Measurements from ENCODE around the gene KIF9.
A peak's percentile ranks its signal among the peaks of the same experiment; 100 is the strongest.
"Not testable (repeated sequence)": the region's sequence is repeated elsewhere in the genome, so short reads cannot be mapped to it uniquely, and the experiment has no call there.

Gene KIF9

GRCh38 chr3:47296562-47297302 lies 14.1 kb upstream of the KIF9 start:
- no peak for TF ChIP-seq Cebpa-rat (IDR thresholded peaks at IDR 0.05)
- peak overlapping the region in 4 of 11 experiments; percentile 22 to 47 (median 38); a peak in 5 of 22 replicates for H3K9ac ChIP-seq
- H3K27me3 ChIP-seq, result no peaks in the 10 kb centered on the region
- H3K4me1 ChIP-seq, result peaks cover 18 to 74% (median 25%) of the 10 kb centered on the region in 10 experiments
- H3K27ac ChIP-seq, result peak overlapping the region in 6 of 11 experiments; percentile 17 to 55 (median 25); a peak in 8 of 22 replicates
- H3K36me3 ChIP-seq, result peaks cover 8 to 66% (median 42%) of the 10 kb centered on the region in 11 experiments
- peak overlapping the region in 5 of 10 experiments; percentile 1 to 41 (median 20); a peak in 6 of 20 replicates for H3K4me3 ChIP-seq
- peak overlapping the region; percentile 54 to 99 (median 79) for H3K4me2 ChIP-seq
- no peaks in the 10 kb centered on the region for H3K9me3 ChIP-seq (replicated peaks in 1 of 11)
- H4K20me1 ChIP-seq, result peaks cover 36 to 87% (median 69%) of the 10 kb centered on the region in 11 experiments; a peak in 20 of 22 replicates

GRCh38 chr3:47295976-47296375 lies 13.4 kb upstream of the KIF9 start:
- no peak overlapping the region for H3K27ac ChIP-seq
- H3K4me3 ChIP-seq, result no peak overlapping the region
- peak overlapping the region in 9 of 11 experiments; percentile 58 to 99 (median 82); a peak in 17 of 22 replicates for H3K4me2 ChIP-seq
- H3K4me1 ChIP-seq, result peaks cover 25 to 70% (median 31%) of the 10 kb centered on the region in 10 experiments
- no peaks in the 10 kb centered on the region for H3K27me3 ChIP-seq
- H3K9ac ChIP-seq, result no peak overlapping the region
- peaks cover 36 to 89% (median 71%) of the 10 kb centered on the region in 11 experiments; a peak in 20 of 22 replicates for H4K20me1 ChIP-seq
- peaks cover 13 to 68% (median 44%) of the 10 kb centered on the region in 11 experiments for H3K36me3 ChIP-seq
- TF ChIP-seq Cebpa-rat (IDR thresholded peaks at IDR 0.05), result no peak
- H3K9me3 ChIP-seq (replicated peaks in 1 of 11), result no peaks in the 10 kb centered on the region

- Histone ChIP-seq H3K27me3 (no peaks in the 10 kb centered on the region), H3K4me2 (peak overlapping the region in 3 of 11 experiments; percentile 86 to 99 (median 87); a peak in 5 of 22 replicates), H3K4me3 (no peak overlapping the region), H3K27ac (no peak overlapping the region), H4K20me1 (peaks cover 36 to 96% (median 77%) of the 10 kb centered on the region in 11 experiments; a peak in 20 of 22 replicates), H3K9me3 (replicated peaks in 1 of 11) (no peaks in the 10 kb centered on the region), H3K9ac (no peak overlapping the region), H3K4me1 (peaks cover 27 to 76% (median 37%) of the 10 kb centered on the region in 10 experiments), H3K36me3 (peaks cover 20 to 72% (median 50%) of the 10 kb centered on the region in 11 experiments)
- no peak for TF ChIP-seq Cebpa-rat (IDR thresholded peaks at IDR 0.05)
Observed at GRCh38 chr3:47295322-47295721, 12.7 kb upstream of the KIF9 start.

- no peak overlapping the region for H3K4me3 ChIP-seq
- H3K4me1 ChIP-seq, result peaks cover 27 to 78% (median 45%) of the 10 kb centered on the region in 10 experiments
- 0 out of 22 replicates have a peak overlapping the region, but pooled peaks of 1 of the 11 experiments have one; percentile 11 for H3K9ac ChIP-seq
- H3K4me2 ChIP-seq, result peak overlapping the region in 2 of 11 experiments; percentile 87 to 99; a peak in 2 of 22 replicates
- H3K27me3 ChIP-seq, result no peaks in the 10 kb centered on the region
- no peaks in the 10 kb centered on the region for H3K9me3 ChIP-seq (replicated peaks in 1 of 11)
- H4K20me1 ChIP-seq, result peaks cover 46 to 99% (median 80%) of the 10 kb centered on the region in 11 experiments; a peak in 20 of 22 replicates
- no peak overlapping the region for H3K27ac ChIP-seq
- TF ChIP-seq Cebpa-rat (IDR thresholded peaks at IDR 0.05), result no peak
- H3K36me3 ChIP-seq, result peaks cover 28 to 81% (median 58%) of the 10 kb centered on the region in 11 experiments
Observed at GRCh38 chr3:47294392-47294791, 11.8 kb upstream of the KIF9 start.

GRCh38 chr3:47293822-47294221 lies 11.2 kb upstream of the KIF9 start:
- no peak for TF ChIP-seq Cebpa-rat (IDR thresholded peaks at IDR 0.05)
- Histone ChIP-seq H3K9ac (0 out of 22 replicates have a peak overlapping the region, but pooled peaks of 1 of the 11 experiments have one; percentile 11), H3K4me3 (no peak overlapping the region), H3K9me3 (replicated peaks in 1 of 11) (no peaks in the 10 kb centered on the region), H3K4me2 (peak overlapping the region in 2 of 11 experiments; percentile 24 to 34; a peak in 2 of 22 replicates), H3K4me1 (peaks cover 27 to 78% (median 49%) of the 10 kb centered on the region in 10 experiments), H3K36me3 (peaks cover 34 to 81% (median 60%) of the 10 kb centered on the region in 11 experiments), H4K20me1 (peaks cover 46 to 99% (median 85%) of the 10 kb centered on the region in 11 experiments; a peak in 20 of 22 replicates), H3K27ac (no peak overlapping the region), H3K27me3 (no peaks in the 10 kb centered on the region)

GRCh38 chr3:47291754-47292420 lies 9.3 kb upstream of the KIF9 start:
- H3K4me3 ChIP-seq; H3K27ac ChIP-seq; H3K27me3 ChIP-seq; H3K9me3 ChIP-seq (replicated peaks in 1 of 11); H3K9ac ChIP-seq: not testable (repeated sequence)
- Histone ChIP-seq H3K36me3 (peaks cover 51 to 86% (median 64%) of the 10 kb centered on the region in 11 experiments), H3K4me1 (peaks cover 21 to 76% (median 45%) of the 10 kb centered on the region in 10 experiments), H3K4me2 (peak overlapping the region in 2 of 11 experiments; percentile 4 to 21; a peak in 2 of 22 replicates), H4K20me1 (peaks cover 43 to 98% (median 82%) of the 10 kb centered on the region in 11 experiments; a peak in 20 of 22 replicates)

GRCh38 chr3:47291158-47291753 lies 8.7 kb upstream of the KIF9 start:
- peak overlapping the region in 5 of 11 experiments; percentile 4 to 28 (median 21); a peak in 5 of 22 replicates for H3K4me2 ChIP-seq

More at GRCh38 chr3:47291158-47291753, 8.7 kb upstream of the KIF9 start:
- TF ChIP-seq Cebpa-rat (IDR thresholded peaks at IDR 0.05), result no peak
- H3K9ac ChIP-seq, result no peak overlapping the region
- no peak overlapping the region for H3K27ac ChIP-seq
- H3K4me1 ChIP-seq, result peaks cover 15 to 76% (median 42%) of the 10 kb centered on the region in 10 experiments
- H3K9me3 ChIP-seq (replicated peaks in 1 of 11), result peaks cover 0 to 3% (median 0%) of the 10 kb centered on the region in 11 experiments; a peak in 1 of 22 replicates
- H3K4me3 ChIP-seq, result no peak overlapping the region
- peaks cover 51 to 92% (median 71%) of the 10 kb centered on the region in 11 experiments for H3K36me3 ChIP-seq
- peaks cover 38 to 98% (median 81%) of the 10 kb centered on the region in 11 experiments; a peak in 20 of 22 replicates for H4K20me1 ChIP-seq
- no peaks in the 10 kb centered on the region for H3K27me3 ChIP-seq

Data from BLaER1 treated with 17β-estradiol and CSF1 and Interleukin-3, amounts not matched to agents 10 nM and 100 nM (cell line).